HFF-Myc (cell line): ENCODE data around the gene PXK.

Experiments
- DNase-seq: peaks from one replicate; pipeline ENCODE4 v3.0.0-alpha.2; 2011; ENCODE audit warnings: low read depth; ENCODE audit errors: extremely low read depth
- H3K4me3 ChIP-seq: replicated peaks from 2 replicates; pipeline ENCODE4 v1.5.1; 2011; ENCODE audit warnings: low read depth, mild to moderate bottlenecking, control low read depth, low read length
- TF ChIP-seq, protein P1 (sequence below): IDR thresholded peaks from 2 replicates; pipeline ENCODE4 v1.5.1; 2012; ENCODE audit warnings: mild to moderate bottlenecking, low read depth, low read length, control low read depth; ENCODE audit errors: missing control alignments

PXK gene

GRCh38 chr3:58329922-58330413 is 2.7 kb upstream of the PXK start:
- TF ChIP-seq, protein P1, sequence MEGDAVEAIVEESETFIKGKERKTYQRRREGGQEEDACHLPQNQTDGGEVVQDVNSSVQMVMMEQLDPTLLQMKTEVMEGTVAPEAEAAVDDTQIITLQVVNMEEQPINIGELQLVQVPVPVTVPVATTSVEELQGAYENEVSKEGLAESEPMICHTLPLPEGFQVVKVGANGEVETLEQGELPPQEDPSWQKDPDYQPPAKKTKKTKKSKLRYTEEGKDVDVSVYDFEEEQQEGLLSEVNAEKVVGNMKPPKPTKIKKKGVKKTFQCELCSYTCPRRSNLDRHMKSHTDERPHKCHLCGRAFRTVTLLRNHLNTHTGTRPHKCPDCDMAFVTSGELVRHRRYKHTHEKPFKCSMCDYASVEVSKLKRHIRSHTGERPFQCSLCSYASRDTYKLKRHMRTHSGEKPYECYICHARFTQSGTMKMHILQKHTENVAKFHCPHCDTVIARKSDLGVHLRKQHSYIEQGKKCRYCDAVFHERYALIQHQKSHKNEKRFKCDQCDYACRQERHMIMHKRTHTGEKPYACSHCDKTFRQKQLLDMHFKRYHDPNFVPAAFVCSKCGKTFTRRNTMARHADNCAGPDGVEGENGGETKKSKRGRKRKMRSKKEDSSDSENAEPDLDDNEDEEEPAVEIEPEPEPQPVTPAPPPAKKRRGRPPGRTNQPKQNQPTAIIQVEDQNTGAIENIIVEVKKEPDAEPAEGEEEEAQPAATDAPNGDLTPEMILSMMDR: no peak
- no peak overlapping the region for H3K4me3 ChIP-seq
- no peak for DNase-seq

DNA sequence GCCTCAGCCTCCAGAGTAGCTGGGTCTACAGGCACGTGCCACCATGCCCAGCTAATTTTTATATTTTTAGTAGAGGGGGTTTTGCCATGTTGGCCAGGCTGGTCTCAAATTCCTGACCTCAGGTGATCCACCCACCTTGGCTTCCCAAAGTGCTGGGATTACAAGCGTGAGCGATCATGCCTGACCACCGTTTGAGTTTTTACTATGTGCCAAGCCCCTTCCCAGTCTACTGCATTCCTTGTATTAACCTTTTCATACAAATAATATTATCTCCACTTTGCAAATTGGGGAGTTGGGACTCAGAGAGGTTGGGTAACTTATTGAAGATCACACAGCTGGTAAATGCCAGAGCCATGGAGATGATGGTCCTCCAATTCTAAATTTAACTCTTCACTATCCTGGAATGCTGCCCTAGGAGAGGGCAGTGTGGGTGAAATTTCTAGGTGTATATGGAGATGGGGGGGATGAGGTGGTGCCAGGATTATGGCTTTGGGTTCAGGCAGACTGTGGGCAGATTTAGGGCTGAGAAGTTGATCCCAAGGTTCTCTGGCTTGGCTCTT is 1.0 kb upstream of the PXK start:
- no peak overlapping the region for H3K4me3 ChIP-seq
- DNase-seq: no peak
- TF ChIP-seq, protein P1: no peak

GRCh38 chr3:58333206-58334012 is 717 bp downstream of the PXK start:
- DNase-seq: no peak
- peak overlapping the region; percentile 69 for H3K4me3 ChIP-seq
- TF ChIP-seq, protein P1: no peak

- H3K4me3 ChIP-seq: peak overlapping the region; percentile 69
- TF ChIP-seq, protein P1: no peak
- no peak for DNase-seq
These were observed 1.3 kb downstream of the PXK start for GRCh38 chr3:58334013-58334321.

DNA sequence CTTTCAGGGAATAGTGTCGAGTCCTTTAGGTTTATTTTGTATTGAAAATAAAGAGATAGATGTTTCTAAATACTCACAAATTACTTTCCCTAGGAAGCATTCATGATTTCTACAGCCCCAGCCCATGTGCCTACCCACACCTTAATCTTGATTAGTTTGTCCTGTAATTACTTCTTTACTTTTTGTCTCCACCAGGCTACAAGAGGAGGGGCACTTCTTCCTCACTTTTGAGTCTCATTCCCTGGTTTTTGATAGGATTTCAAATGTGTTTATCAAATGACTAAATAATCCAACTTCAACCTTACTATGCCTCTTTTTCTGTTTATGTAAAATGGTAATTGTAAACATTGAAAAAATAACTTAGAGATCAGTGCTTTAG is 1.8 kb downstream of the PXK start:
- peak overlapping the region; percentile 69 for H3K4me3 ChIP-seq
- TF ChIP-seq, protein P1: no peak
- no peak for DNase-seq

- peak overlapping the region; percentile 69 for H3K4me3 ChIP-seq
- TF ChIP-seq, protein P1: no peak
- no peak for DNase-seq
These were observed 2.9 kb downstream of the PXK start for GRCh38 chr3:58335652-58335947.
